Fibroblast of mammary gland (primary cell): ENCODE results near the gene AMELY.

Experiments
- DNase-seq: peaks from one replicate; pipeline ENCODE4 v3.0.0-alpha.2; 2010; ENCODE audit warnings: low read depth
- H3K4me3 ChIP-seq: 2 replicates; pipeline ENCODE4 v1.5.1; 2011; ENCODE audit warnings: low read depth, mild to moderate bottlenecking, low read length, moderate library complexity; ENCODE audit not compliant: control insufficient read depth
- CTCF ChIP-seq: conservative IDR thresholded peaks from 2 replicates; pipeline ENCODE4 v1.5.1; 2011; ENCODE audit warnings: low read depth, low read length, inconsistent platforms; ENCODE audit not compliant: control insufficient read depth, insufficient read depth

Gene AMELY

GRCh38 chrY:6911253-6911881 is at the start of gene AMELY:
AMELY (minus strand) TSS chrY:6911752; CDS start chrY:6872608, 39,144 bp downstream.
- H3K4me3 ChIP-seq = no peak within 1 kb of the TSS
- DNase-seq = no peak
- TF ChIP-seq CTCF = no peak

- TF ChIP-seq CTCF = no peak
- no peak for DNase-seq
- no peak overlapping the region for H3K4me3 ChIP-seq
Measured at GRCh38 chrY:6949947-6950346, 38.4 kb upstream of the AMELY start.

GRCh38 chrY:6948378-6948777 is 36.8 kb upstream of the AMELY start:
- DNase-seq = no peak
- no peak overlapping the region for H3K4me3 ChIP-seq
- TF ChIP-seq CTCF = no peak

GRCh38 chrY:6947695-6948094 is 36.1 kb upstream of the AMELY start:
- H3K4me3 ChIP-seq = no peak overlapping the region
- no peak for DNase-seq
- TF ChIP-seq CTCF = no peak

GRCh38 chrY:6935497-6935896 is 23.9 kb upstream of the AMELY start:
- TF ChIP-seq CTCF = no peak
- H3K4me3 ChIP-seq = no peak overlapping the region
- DNase-seq = no peak

- no peak for TF ChIP-seq CTCF
- no peak overlapping the region for H3K4me3 ChIP-seq
- DNase-seq = no peak
Measured at GRCh38 chrY:6931779-6932396, 20.3 kb upstream of the AMELY start.
